Small intestine (tissue), 7 donors: ENCODE results near the gene ACER2. TPM values are rescaled to one million over a fixed set of nuclear protein-coding genes. Genes with fewer than 3 reads are reported as not detected.
A peak's percentile ranks its signal among the peaks of the same experiment; 100 is the strongest.
"Not testable (repeated sequence)": the region's sequence is repeated elsewhere in the genome, so short reads cannot be mapped to it uniquely, and the experiment has no call there.

Experiments
- DNase-seq, 2 donors: peaks; one replicate each; pipeline versions ENCODE4 v3.0.0 to v3.0.0-alpha.2; 2013
- FAIRE-seq: peaks from 2 replicates; lab custom pipeline; 2012; peaks lifted over from hg19 to GRCh38; lab: Jason Lieb, UNC
- H3K27ac ChIP-seq, 3 donors: one replicate each; pipeline ENCODE4 v1.5.1; 2013; ENCODE audit warnings: low read length in 2 of 3, mild to moderate bottlenecking in 2 of 3, control low read depth in 1 of 3, inconsistent platforms in 1 of 3, low read depth in 1 of 3, moderate library complexity in 1 of 3
- H3K27me3 ChIP-seq, 3 donors: one replicate each; pipeline ENCODE4 v1.6.1; 2013; ENCODE audit warnings: low read length in 3 of 3, inconsistent platforms in 1 of 3; ENCODE audit not compliant: control insufficient read depth in 3 of 3, insufficient read depth in 3 of 3
- H3K36me3 ChIP-seq, 3 donors: one replicate each; pipeline ENCODE4 v1.6.1; 2013; ENCODE audit warnings: low read length in 3 of 3, inconsistent platforms in 1 of 3, low read depth in 1 of 3, mild to moderate bottlenecking in 1 of 3, moderate library complexity in 1 of 3; ENCODE audit not compliant: control insufficient read depth in 3 of 3, insufficient read depth in 2 of 3
- H3K4me1 ChIP-seq, 3 donors: one replicate each; pipeline ENCODE4 v1.6.1; 2013; ENCODE audit warnings: low read length in 2 of 3, inconsistent platforms in 1 of 3, low read depth in 1 of 3, mild to moderate bottlenecking in 1 of 3, moderate library complexity in 1 of 3; ENCODE audit not compliant: control insufficient read depth in 3 of 3, insufficient read depth in 2 of 3
- H3K4me3 ChIP-seq, 3 donors: one replicate each; pipeline ENCODE4 v1.5.1; 2013; ENCODE audit warnings: low read length in 3 of 3, control low read depth in 1 of 3, inconsistent platforms in 1 of 3, low read depth in 1 of 3, mild to moderate bottlenecking in 1 of 3, moderate library complexity in 1 of 3
- H3K9me3 ChIP-seq, 2 donors: one replicate each; pipeline ENCODE4 v1.6.1; 2013; ENCODE audit warnings: low read depth in 1 of 2, low read length in 1 of 2; ENCODE audit not compliant: control insufficient read depth in 2 of 2, insufficient read depth in 1 of 2
- WGBS, 3 donors: extraction: QIAGEN DNeasy Blood & Tissue Kit; methylation state at CpG; one replicate each; pipeline ENCODE4 v1.1.7; 2013; 5-methylcytosine and 5-hydroxymethylcytosine counted together
- polyA plus RNA-seq, 4 donors: library from polyadenylated mRNA; stranded (reverse) in 3 of 4; unstranded in 1 of 4; fragments of 200-250 nt in 3 of 4; fragments of 120-200 nt in 1 of 4; gene quantifications; one replicate each; pipeline versions ENCODE4 v1.2.1 to v1.2.3, GENCODE V29; 2013
- donor health status: healthy with polysubstance abuse.
- donor health status: control.
- donor health status: control.
- donor health status: Bipolar disorder and iron deficiency.
- donor health status: healthy.

ACER2 gene
- polyA plus RNA-seq, 4 donors: 0.45 to 4.9 (median 1.1) TPM

DNA sequence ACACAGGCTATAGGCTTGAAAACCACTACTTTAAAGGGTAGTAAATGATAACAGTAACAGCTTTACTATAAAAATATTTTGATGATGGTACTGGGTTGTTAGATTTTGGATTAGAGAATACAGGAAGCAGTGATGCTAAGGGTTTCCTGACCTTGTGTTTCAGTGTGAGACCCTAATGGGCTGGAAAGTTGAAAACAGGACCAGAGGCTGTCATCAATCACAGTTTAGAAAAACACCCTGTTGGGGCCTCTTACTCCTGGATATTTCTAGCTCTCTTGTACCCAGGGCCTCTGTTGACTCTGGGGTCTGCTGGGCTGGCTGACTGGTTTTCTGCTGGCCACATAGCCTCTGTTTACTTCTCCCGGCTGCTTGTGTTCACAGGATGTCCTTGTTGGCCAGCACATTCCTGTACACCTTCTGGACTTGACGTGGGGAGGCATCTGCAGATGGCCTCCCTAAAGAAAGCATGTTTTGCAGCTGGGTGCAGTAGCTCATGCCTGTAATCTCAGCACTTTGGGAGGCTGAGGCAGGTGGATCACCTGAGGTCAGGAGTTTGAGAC lies 21.5 kb downstream of the ACER2 start:
- Histone ChIP-seq H3K36me3 (no peaks in the 10 kb centered on the region), H3K4me1 (no peaks in the 10 kb centered on the region), H3K27me3 (no peaks in the 10 kb centered on the region), H3K27ac (no peak overlapping the region), H3K4me3 (no peak overlapping the region), H3K9me3 (no peaks in the 10 kb centered on the region)
- WGBS, 3 donors: 81 to 91% (median 89%) methylated on average over 2 of the region's 2 CpGs
- no peak for FAIRE-seq
- no peak for DNase-seq

GRCh38 chr9:19431361-19432171 lies 22.8 kb downstream of the ACER2 start:
- Histone ChIP-seq H3K27ac (peak overlapping the region in 1 of 3 donors; percentile 0), H3K36me3 (no peaks in the 10 kb centered on the region), H3K4me1 (no peaks in the 10 kb centered on the region), H3K9me3 (no peaks in the 10 kb centered on the region), H3K27me3 (no peaks in the 10 kb centered on the region), H3K4me3 (no peak overlapping the region)
- FAIRE-seq: no peak
- no peak for DNase-seq
- 76 to 90% (median 88%) methylated on average over 14 of the region's 14 CpGs for WGBS, 3 donors

GRCh38 chr9:19432473-19432872 lies 23.7 kb downstream of the ACER2 start:
- Histone ChIP-seq H3K9me3 (no peaks in the 10 kb centered on the region), H3K27ac (no peak overlapping the region), H3K36me3 (no peaks in the 10 kb centered on the region), H3K4me3 (no peak overlapping the region), H3K27me3 (no peaks in the 10 kb centered on the region), H3K4me1 (no peaks in the 10 kb centered on the region)
- DNase-seq: no peak
- FAIRE-seq: peak; percentile 64

DNA sequence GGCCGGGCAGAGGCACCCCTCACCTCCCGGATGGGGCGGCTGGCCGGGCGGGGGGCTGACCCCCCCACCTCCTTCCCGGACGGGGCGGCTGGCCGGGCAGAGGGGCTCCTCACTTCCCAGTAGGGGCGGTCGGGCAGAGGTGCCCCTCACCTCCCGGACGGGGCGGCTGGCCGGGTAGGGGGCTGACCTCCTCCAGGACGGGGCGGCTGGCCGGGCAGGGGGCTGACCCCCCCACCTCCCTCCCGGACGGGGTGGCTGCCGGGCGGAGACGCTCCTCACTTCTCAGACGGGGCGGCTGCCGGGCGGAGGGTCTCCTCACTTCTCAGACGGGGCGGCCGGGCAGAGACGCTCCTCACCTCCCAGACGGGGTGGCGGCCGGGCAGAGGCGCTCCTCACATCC lies 24.9 kb downstream of the ACER2 start:
- not testable (repeated sequence) for H3K27me3 ChIP-seq, FAIRE-seq, H3K4me1 ChIP-seq, H3K27ac ChIP-seq, H3K9me3 ChIP-seq, H3K36me3 ChIP-seq, H3K4me3 ChIP-seq, DNase-seq
- 94 to 99% (median 94%) methylated on average over 7 to 32 of the region's 35 CpGs for WGBS, 3 donors

GRCh38 chr9:19440376-19440775 lies 31.6 kb downstream of the ACER2 start:
- WGBS, 3 donors: 90 to 94% (median 92%) methylated on average over 1 of the region's 1 CpG
- no peak overlapping the region for H3K27ac ChIP-seq
- no peak for FAIRE-seq

GRCh38 chr9:19440823-19441580 lies 32.2 kb downstream of the ACER2 start:
- Histone ChIP-seq H3K9me3 (no peaks in the 10 kb centered on the region), H3K4me1 (peaks cover 0 to 4% (median 0%) of the 10 kb centered on the region in 3 donors), H3K4me3 (no peak overlapping the region), H3K27me3 (no peaks in the 10 kb centered on the region), H3K36me3 (peaks cover 0 to 3% (median 2%) of the 10 kb centered on the region in 3 donors), H3K27ac (peak overlapping the region in 1 of 3 donors; percentile 18)
- FAIRE-seq: no peak
- no peak for DNase-seq
- 89 to 92% (median 90%) methylated on average over 5 of the region's 5 CpGs for WGBS, 3 donors

More at GRCh38 chr9:19440376-19440775, 31.6 kb downstream of the ACER2 start:
- Histone ChIP-seq H3K27me3 (no peaks in the 10 kb centered on the region), H3K9me3 (no peaks in the 10 kb centered on the region), H3K4me3 (no peak overlapping the region), H3K4me1 (peaks cover 0 to 4% (median 0%) of the 10 kb centered on the region in 3 donors), H3K36me3 (peaks cover 0 to 3% (median 2%) of the 10 kb centered on the region in 3 donors)
- no peak for DNase-seq

GRCh38 chr9:19441730-19442129 lies 32.9 kb downstream of the ACER2 start:
- Histone ChIP-seq H3K4me3 (no peak overlapping the region), H3K27me3 (no peaks in the 10 kb centered on the region), H3K9me3 (no peaks in the 10 kb centered on the region), H3K36me3 (peaks cover 0 to 7% (median 2%) of the 10 kb centered on the region in 3 donors), H3K4me1 (peaks cover 0 to 4% (median 0%) of the 10 kb centered on the region in 3 donors), H3K27ac (peak overlapping the region in 1 of 3 donors; percentile 18)
- DNase-seq: peak in 1 of 2 donors; percentile 37
- 11 to 32% (median 27%) methylated on average over 4 of the region's 4 CpGs for WGBS, 3 donors
- FAIRE-seq: no peak

DNA sequence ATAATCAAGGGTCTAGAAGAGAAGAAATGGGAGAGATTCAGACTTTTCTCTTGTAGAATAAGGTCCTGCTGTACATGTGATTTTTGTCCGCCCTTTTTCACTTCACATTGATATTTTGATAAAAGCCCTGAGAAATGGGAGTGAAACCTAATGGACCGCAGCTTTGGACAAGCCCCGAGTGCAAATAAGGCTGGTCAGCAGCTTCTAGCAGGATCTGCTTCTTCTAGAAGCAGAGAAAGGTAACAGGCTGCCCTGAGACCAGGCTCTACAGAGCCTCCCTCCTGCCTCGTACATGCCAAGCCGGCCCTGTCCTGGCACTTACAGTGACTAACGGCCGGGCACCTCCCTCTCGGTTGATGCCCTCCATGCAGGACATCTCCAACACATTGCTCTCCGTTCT lies 33.4 kb downstream of the ACER2 start:
- H3K27me3 ChIP-seq: no peaks in the 10 kb centered on the region
- H3K4me3 ChIP-seq: no peak overlapping the region
- H3K9me3 ChIP-seq: no peaks in the 10 kb centered on the region
- H3K36me3 ChIP-seq: peaks cover 0 to 7% (median 2%) of the 10 kb centered on the region in 3 donors
- no peak for DNase-seq
- no peak overlapping the region for H3K27ac ChIP-seq
- 92 to 95% (median 92%) methylated on average over 9 of the region's 9 CpGs for WGBS, 3 donors
- H3K4me1 ChIP-seq: peaks cover 0 to 4% (median 0%) of the 10 kb centered on the region in 3 donors
- FAIRE-seq: no peak
